Measurements from ENCODE around the gene DEDD. TPM values are rescaled to one million over a fixed set of nuclear protein-coding genes. Genes with fewer than 3 reads are reported as not detected.

The DEDD gene
- total and polyA plus RNA-seq, 2 of the 4 experiments (the other 2 are of a cell fraction) = 40.2 to 47.9 TPM

- no peak overlapping the region for H4K8ac ChIP-seq (ENCODE audit: low read depth in 2 of 2, low read length in 2 of 2)
- no TSS peak for BruUV-seq (replicated peaks)
- no peak for TF ChIP-seq RFX5 (IDR thresholded peaks at IDR 0.05; ENCODE audit: low read depth, low read length)
- TF ChIP-seq USF2 (IDR thresholded peaks at IDR 0.05; ENCODE audit: low read depth, low read length) = no peak
- TF ChIP-seq RCOR1 (IDR thresholded peaks at IDR 0.05; ENCODE audit: insufficient replicate concordance, low read length) = no peak
- no peaks in the 10 kb centered on the region; the same call in 1 of the 2 replicates for H3K9me3 ChIP-seq (ENCODE audit: control insufficient read depth, insufficient read depth, low read length)
- ATAC-seq (ENCODE audit: low read depth) (no peak), DNase-seq (no peak)
- no peak overlapping the region for H2BK120ac ChIP-seq (ENCODE audit: low read depth, low read length)
- H3K4me2 ChIP-seq (ENCODE audit: low read depth, low read length) = no peak overlapping the region
- H2BK5ac ChIP-seq (ENCODE audit: low read depth, low read length, poor library complexity, severe bottlenecking) = no peak overlapping the region
- no peak overlapping the region for H2BK15ac ChIP-seq (ENCODE audit: low read depth, low read length)
- peaks cover 20% of the 10 kb centered on the region for H3K9me1 ChIP-seq (ENCODE audit: insufficient read depth, low read length)
- peaks cover 15% of the 10 kb centered on the region for H3K4me1 ChIP-seq (ENCODE audit: control insufficient read depth, insufficient read depth, low read length)
- H3K79me1 ChIP-seq (ENCODE audit: low read depth in 1 of 2, low read length in 2 of 2) = peaks cover 41 to 74% of the 10 kb centered on the region in 2 experiments
- no peak overlapping the region for H3K4ac ChIP-seq (ENCODE audit: low read depth, low read length)
- no peak overlapping the region for H2AK9ac ChIP-seq (replicated peaks; ENCODE audit: low read depth, low read length, poor library complexity)
- in situ Hi-C loops (cut with MboI; ENCODE audit: low sequenced_read_pairs) = no loop called here
- H3K14ac ChIP-seq (replicated peaks; ENCODE audit: low read depth, low read length) = no peak overlapping the region
- no peak overlapping the region for H2AK5ac ChIP-seq (ENCODE audit: low read depth, low read length)
- no peak overlapping the region for H3K4me3 ChIP-seq (ENCODE audit: insufficient read depth, low read depth, low read length)
- H4K5ac ChIP-seq (ENCODE audit: low read depth, low read length) = no peak overlapping the region
- H3K23ac ChIP-seq (ENCODE audit: low read depth, low read length) = no peak overlapping the region
- intact Hi-C loops (cut with micrococcal nuclease) = no loop called here
- peaks cover 51% of the 10 kb centered on the region for H3K36me3 ChIP-seq (ENCODE audit: control insufficient read depth, insufficient read depth, low read length)
- no peak overlapping the region for H3K56ac ChIP-seq (ENCODE audit: extremely low read depth, insufficient read depth, low read length)
- no peak overlapping the region for H4K91ac ChIP-seq (ENCODE audit: insufficient read depth, low read depth, low read length)
- CTCF ChIA-PET = interaction anchor here (0.6 kb wide), 1 partner anchor 50 kb away, joined by 3 read pairs; no protein-coding TSS in a partner anchor
- H2BK20ac ChIP-seq (ENCODE audit: low read depth, low read length) = no peak overlapping the region
- dilution Hi-C loops (cut with HindIII; ENCODE audit: low sequenced_read_pairs, unreplicated experiment) = no loop called here
- WGBS, 2 experiments (ENCODE audit: extremely low coverage in 2 of 2, insufficient read length in 1 of 2) = no CpG with 5 or more reads among the region's 4 CpGs
- no peak overlapping the region for H2AFZ ChIP-seq (replicated peaks; ENCODE audit: low read length, poor library complexity)
- H3K27me3 ChIP-seq (ENCODE audit: control insufficient read depth, insufficient read depth, low read length) = no peaks in the 10 kb centered on the region
- no peak overlapping the region for H3K18ac ChIP-seq (ENCODE audit: low read depth, low read length)
- peaks cover 30% of the 10 kb centered on the region for H4K20me1 ChIP-seq (ENCODE audit: insufficient read depth, low read length)
- H3K9ac ChIP-seq (ENCODE audit: low read depth, low read length) = no peak overlapping the region
- no peak overlapping the region for H3K27ac ChIP-seq (ENCODE audit: insufficient read depth, low read length)
- POLR2A ChIA-PET (ENCODE audit: unreplicated experiment) = no interaction called here
These were observed 10.6 kb downstream of the DEDD start for GRCh38 chr1:161121834-161122233.
